Melanocyte of skin (primary cell): ENCODE data around the gene WDSUB1. TPM values are rescaled to one million over a fixed set of nuclear protein-coding genes. Genes with fewer than 3 reads are reported as not detected.

Experiments
- small RNA-seq, 2 donors: library from RNA; depleted of rRNA; stranded (forward); fragments of <200 nt; gene quantifications; one replicate each; pipeline ENCODE3, GENCODE V24; 2012
- total RNA-seq, 2 donors: library from RNA; depleted of rRNA; stranded (reverse); fragments of >200 nt; gene quantifications; 2 replicates each; pipeline ENCODE4 v1.2.3, GENCODE V29; 2012

WDSUB1 gene, protein sequence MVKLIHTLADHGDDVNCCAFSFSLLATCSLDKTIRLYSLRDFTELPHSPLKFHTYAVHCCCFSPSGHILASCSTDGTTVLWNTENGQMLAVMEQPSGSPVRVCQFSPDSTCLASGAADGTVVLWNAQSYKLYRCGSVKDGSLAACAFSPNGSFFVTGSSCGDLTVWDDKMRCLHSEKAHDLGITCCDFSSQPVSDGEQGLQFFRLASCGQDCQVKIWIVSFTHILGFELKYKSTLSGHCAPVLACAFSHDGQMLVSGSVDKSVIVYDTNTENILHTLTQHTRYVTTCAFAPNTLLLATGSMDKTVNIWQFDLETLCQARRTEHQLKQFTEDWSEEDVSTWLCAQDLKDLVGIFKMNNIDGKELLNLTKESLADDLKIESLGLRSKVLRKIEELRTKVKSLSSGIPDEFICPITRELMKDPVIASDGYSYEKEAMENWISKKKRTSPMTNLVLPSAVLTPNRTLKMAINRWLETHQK
- total RNA-seq = 1 to 10 TPM; 8.9 to 9.3 TPM

DNA sequence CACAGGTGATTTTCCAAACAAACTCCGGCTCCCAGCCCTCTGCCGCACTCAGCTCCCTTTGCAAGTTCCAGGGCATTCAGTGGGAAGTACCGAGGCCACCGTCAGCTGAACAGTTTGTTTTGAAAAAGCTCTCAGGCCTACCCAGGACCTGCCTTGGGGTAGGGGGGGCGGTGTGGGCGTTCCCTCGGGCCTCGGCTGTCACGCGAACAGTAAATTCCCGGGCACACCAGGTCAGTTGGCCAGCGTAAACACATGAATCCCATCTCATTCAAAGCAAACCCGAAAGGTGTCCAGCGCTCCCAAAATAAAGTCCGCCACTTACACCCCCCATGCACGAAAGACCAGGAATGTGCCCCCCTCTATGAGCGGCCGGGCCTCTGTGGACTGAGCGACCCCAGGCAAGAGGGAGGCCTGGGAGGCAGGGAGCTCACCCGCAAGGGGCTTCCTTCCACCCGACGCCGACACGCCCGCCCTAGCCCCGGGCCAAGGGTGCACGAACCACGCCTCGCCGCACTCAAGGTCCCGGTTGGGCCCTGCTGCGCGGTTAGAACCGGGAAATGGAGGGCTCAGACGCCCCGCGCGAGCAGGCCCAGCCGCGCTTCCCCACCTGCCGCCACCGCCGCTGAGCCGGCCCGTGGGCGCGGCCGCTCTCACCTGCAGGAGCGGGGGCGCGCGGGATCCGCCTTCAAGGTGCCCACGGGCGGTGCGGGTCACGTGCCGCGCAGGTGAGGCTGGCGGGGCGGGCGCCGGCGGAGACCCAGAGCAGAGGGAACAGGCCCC is at the start of gene WDSUB1:
Gene WDSUB1 (minus strand): TSS at position 775 of the 780 bp plus-strand sequence. CDS start 3,634 bp downstream, outside the sequence.

Small RNA genes within 50 kb of the gene (small RNA-seq; reads per million reads assigned to genes)
- 0 reads per million in 2 donors for gene MIR6888
